GM12874 (cell line): ENCODE measurements around the gene NADK.

ENCODE experiments used
- CTCF ChIP-seq: IDR thresholded peaks from 2 replicates; pipeline ENCODE4 v1.5.1; 2011; ENCODE audit warnings: low read depth, mild to moderate bottlenecking, control low read depth, low read length, moderate library complexity; ENCODE audit not compliant: insufficient read depth

The NADK gene

DNA sequence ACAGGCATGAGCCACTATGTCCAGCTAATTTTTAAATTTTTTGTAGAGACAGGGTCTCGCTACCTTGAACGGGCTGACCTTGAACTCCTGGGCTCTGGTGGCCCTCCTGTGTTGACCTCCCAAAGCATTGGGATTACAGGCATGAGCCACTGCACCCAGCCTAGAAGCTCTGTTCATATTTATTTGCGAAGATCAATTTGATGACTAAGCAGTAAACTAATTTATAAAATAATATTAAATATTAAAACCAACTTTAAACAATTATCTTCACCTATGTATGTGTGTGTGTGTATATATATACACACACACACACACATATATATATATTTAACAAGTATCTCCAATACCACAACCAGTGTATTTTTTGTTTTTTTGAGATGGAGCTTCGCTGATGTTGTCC, 4.4 kb downstream of the NADK start:
- TF ChIP-seq CTCF: no peak

DNA sequence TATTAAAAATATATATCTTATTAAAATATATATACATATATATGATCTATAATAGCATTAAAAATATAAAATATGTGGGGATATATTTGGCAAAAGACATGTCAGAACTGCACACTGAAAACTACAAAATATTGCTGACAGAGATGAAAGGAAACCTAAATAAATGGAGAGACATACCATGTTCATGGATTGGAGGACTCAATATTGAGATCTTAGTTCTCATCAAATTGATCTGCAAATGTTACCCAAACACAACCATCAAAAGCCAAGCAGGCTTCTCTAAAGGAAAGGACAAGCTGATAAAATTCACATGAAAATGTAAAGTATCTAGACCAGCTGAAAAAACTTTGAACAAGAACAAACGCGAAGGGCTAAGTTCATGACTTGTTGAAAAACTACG, 7.2 kb downstream of the NADK start:
- TF ChIP-seq CTCF: no peak

- TF ChIP-seq CTCF: no peak
Measured at GRCh38 chr1:1770102-1770501, 8.2 kb downstream of the NADK start.

- TF ChIP-seq CTCF: no peak
Measured at GRCh38 chr1:1768249-1768992, 9.8 kb downstream of the NADK start.

GRCh38 chr1:1764876-1765470, 13.3 kb downstream of the NADK start:
- no peak for TF ChIP-seq CTCF

GRCh38 chr1:1763657-1764621, 14.3 kb downstream of the NADK start:
- no peak for TF ChIP-seq CTCF

DNA sequence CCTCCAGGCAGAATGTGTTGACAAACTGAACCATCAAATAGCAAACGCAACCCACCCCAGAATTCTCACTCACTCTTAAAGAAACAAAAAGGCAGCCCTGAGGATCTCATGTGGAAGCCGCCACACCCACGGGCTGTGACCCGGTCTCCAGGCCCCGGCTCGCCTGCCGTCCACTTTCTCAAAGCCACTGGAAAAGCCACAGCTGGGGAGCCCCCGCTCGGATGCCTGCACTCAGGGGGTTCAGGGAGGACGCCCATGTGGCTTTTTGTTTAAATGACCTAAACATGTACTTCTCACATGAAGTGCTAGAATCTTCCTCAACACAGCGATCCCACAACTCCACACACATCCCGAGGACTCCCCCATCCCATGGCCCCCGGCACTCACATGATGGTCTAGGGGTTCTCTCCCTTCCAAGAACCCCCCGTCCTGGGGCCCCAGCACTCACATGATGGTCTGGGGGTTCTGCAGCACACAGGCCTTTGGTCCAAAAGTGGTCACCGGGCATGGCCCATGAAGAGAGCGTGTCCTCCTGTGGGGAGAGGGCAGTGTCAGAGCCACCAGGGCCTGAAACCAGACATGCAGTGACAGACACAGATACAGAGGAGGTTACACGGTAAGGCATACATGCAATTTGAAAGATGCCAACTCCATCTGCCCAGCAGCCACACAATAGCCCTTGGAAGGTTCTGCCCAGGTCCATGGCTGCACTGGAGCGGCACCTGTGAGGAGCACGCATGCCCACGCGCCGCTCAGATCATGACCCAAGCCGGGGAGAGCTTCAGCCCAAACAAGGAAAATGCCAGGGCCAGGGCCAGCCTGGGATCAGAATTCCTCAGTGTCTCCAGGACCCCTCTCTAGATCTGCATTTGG, 16.5 kb downstream of the NADK start:
- no peak for TF ChIP-seq CTCF
